ENCODE results near the gene CMBL.

CMBL gene

GRCh38 chr5:10333154-10334006 is 25.7 kb upstream of the CMBL start:
- no peak for DNase-seq (ENCODE audit: low read depth in 2 of 3, low spot score in 2 of 3)

DNA sequence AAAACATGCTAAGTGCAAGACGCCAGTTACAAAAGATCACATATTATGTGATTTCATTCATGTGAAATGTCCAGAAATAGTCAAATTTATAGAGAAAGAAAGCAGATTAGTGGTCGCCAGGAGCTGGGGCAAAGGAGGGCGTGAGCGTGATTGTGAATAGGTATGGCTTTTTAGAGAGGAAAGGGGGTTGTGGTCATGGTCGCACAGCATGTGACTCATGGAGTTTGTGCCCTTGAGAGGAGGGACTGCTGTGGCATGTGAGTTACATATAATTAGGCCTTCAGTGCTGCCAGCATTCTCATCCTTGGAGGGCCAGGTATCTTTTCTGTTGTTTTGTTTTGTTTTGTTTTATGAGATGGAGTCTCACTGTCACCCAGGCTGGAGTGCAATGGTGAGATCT is 24.6 kb upstream of the CMBL start:
- no peak for DNase-seq (ENCODE audit: low read depth in 2 of 3, low spot score in 2 of 3)

DNA sequence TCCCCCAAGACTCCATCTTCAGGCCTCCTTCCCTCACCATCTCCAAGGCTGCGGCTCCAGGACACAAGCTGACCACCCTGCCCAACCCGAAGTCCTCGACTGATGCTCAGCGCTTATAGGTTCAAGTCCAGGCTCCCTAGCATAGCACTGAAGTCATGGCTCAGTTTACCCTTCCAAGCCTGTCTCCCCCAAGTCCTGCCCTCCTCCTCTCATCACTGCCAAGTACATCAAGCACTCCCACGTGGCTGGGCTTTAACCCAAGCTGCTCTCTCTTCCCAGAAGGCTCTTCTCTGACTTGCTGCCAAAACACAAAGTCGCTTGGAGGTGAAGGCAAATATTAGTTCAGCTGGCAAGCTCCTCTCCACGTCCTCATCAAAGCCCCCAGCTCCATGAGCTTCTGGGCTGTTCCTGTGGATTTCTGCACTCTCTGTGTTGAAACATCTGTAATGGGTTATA is 23.7 kb upstream of the CMBL start:
- DNase-seq (ENCODE audit: low read depth in 2 of 3, low spot score in 2 of 3): no peak

DNA sequence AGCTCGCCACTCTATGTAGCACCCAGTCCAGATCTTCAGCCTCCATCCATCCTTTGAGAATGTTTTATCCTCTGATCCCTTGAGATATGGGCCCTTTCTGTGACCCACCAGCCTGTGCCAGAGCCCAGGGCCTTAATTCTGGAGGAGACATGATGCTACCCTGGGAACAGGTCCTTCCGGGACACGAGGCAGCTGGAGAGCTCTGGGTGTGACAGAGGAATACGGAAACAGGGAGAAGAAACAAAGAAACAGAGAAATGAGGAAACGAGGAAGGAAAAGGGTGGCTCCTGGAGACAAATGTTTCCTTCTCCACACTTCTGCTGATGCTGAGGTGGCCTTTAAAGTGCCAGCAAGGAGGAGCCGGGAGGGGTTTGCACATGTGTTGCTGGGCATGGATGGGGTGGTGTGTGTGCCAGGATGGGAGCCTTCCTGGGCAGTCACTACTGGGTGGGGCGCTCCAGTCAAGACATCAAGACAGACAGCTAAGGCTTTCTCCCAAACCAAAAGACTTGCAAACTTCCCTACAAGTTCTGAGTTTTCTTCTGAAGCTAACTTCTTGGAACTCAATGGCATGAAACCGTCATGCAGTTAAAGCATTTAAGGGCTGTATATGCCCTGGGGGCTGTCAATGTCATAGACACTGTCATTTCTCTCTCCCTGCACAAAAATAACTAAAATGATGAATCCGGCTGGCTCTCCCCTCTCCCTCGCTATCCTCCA is 23.0 kb upstream of the CMBL start:
- DNase-seq (ENCODE audit: low read depth in 2 of 3, low spot score in 2 of 3): no peak

GRCh38 chr5:10329820-10330481 is 22.2 kb upstream of the CMBL start:
- DNase-seq (ENCODE audit: low read depth in 2 of 3, low spot score in 2 of 3): no peak

GRCh38 chr5:10329446-10329819 is 21.7 kb upstream of the CMBL start:
- no peak for DNase-seq (ENCODE audit: low read depth in 2 of 3, low spot score in 2 of 3)

- DNase-seq (ENCODE audit: low read depth in 2 of 3, low spot score in 2 of 3): no peak
These were observed 20.6 kb upstream of the CMBL start for GRCh38 chr5:10328323-10328722.

DNA sequence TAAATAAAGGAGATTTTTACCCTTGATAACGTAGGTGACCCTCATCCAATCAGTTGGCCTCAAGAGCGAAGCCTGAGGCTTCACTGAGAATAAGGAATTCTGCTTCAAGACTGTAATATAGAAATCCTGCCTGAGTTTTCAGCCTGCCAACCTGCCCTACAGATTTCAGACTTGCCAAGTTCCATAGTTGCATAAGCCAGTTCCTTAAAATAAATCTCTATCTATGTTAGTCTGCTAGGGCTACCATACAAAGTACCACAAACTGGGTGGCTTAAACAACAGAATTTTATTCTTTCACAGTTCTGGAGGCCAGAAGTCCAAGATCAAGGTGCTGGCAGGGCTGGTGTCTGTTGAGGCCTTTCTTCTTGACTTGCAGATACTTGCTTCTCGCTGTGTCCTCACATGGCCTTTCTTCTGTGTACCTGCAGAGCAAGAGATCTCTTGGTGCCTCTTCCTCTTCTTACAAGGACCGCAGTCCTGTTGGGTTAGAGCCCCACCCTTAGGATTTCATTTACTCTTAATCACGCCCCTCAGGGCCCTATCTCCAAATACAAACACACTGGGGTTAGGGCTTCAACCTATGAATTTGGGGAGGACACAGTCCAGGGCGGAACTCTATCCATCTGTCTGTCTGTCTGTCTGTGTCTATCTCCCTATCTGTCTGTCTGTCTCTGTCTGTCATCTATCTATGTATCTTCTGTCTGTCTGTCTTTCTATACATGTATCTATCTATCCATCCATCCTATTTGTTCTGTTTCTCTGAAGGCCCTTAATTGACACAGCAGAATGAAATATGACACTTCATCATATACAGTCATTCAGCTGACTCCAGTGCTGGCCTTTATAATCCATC is 17.0 kb upstream of the CMBL start:
- DNase-seq (ENCODE audit: low read depth in 2 of 3, low spot score in 2 of 3): no peak

- no peak for DNase-seq (ENCODE audit: low read depth in 2 of 3, low spot score in 2 of 3)
These were observed 16.1 kb upstream of the CMBL start for GRCh38 chr5:10323588-10324488.

DNA sequence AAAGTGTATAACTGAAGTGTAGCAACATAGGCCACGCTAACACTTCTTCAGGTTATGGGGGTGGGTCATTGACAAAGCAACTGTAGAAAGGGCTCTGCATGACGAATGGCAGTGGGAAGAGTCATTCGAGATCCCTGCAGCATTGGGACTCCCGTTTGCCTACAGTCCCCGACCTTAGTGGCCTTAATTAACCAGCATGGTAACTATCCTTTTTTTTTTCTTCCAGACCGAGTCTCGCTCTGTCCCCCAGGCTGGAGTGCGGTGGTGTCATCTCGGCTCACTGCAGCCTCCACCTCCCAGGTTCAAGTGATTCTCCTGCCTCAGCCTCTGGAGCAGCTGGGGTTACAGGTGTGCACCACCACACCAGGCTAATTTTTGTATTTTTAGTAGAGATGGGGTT is 14.2 kb upstream of the CMBL start:
- DNase-seq (ENCODE audit: low read depth in 2 of 3, low spot score in 2 of 3): no peak

- no peak for DNase-seq (ENCODE audit: low read depth in 2 of 3, low spot score in 2 of 3)
These were observed 13.1 kb upstream of the CMBL start for GRCh38 chr5:10320793-10321192.

- no peak for DNase-seq (ENCODE audit: low read depth in 2 of 3, low spot score in 2 of 3)
These were observed 11.6 kb upstream of the CMBL start for GRCh38 chr5:10319202-10319851.

DNA sequence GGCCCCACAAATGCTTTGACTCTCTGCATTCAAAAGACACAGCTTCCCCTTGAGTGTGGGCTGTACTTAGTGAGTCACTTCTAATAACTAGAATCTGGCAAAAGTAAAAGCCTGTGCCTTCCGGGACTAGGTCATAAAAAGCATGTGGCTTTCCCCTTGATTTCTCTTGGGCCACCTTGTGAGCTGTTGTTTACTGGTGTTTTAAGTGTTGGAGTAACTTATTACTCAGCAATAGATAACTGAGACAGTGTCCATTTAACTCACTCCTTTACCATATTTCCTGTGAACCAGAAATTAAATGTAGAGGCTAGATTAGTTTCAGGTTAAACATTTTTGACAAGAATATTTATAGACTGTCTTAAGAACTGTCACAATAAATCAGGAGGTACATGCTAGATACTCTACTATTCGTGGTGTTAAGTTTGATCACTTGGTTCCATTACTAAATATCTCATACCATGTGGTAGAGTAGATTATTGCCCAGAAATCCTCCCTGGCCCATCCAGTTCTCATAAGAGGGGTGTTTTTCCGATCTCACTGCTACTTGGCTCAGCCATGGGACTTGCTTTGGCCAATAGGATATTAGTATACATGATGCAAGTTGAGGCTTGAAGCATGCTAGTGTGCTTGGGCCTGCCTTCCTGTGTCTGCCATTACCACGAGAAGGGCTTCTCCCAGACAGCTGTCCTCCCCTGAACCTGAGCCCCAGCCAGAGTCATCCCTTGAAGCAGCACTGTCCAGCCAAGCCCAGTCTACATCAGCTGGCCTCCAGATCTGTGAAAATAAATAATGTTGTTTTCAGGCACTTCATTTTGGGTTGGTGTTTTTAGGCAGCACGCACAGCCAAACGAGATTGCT is 10.4 kb upstream of the CMBL start:
- no peak for DNase-seq (ENCODE audit: low read depth in 2 of 3, low spot score in 2 of 3)

DNA sequence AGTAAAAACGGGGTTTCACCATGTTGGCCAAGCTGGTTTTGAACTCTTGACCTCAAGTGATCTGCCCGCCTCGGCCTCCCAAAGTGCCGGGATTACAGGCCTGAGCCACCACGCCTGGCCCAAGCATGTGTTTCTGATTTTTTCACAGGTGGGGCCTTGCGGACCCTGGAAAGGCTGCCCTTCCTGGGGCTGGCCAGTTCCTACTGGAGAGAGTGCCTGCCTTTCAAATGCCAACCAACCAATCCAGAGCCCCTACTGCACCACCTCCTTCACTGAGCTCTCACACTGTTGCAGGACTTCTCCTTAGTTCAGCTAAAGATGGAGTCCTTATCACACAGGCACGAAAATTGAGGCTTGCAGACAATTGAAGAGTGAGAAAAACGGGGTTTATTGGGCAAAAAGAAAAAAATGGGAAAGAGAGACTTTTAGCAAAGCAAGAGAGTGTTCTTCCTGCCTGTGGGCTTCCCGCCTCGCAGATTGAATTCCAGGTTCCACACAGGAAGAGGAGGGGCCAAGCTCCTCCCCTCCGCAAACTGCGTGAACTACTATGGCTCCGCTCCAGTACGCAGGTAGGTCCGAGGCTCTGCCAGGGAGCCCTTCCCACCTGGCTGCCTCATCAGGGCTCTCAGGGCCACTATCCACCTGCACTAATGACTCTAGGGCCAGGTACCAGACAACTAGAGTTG is 8.3 kb upstream of the CMBL start:
- DNase-seq (ENCODE audit: low read depth in 2 of 3, low spot score in 2 of 3): no peak

- no peak for DNase-seq (ENCODE audit: low read depth in 2 of 3, low spot score in 2 of 3)
These were observed 7.5 kb upstream of the CMBL start for GRCh38 chr5:10315201-10315600.

DNA sequence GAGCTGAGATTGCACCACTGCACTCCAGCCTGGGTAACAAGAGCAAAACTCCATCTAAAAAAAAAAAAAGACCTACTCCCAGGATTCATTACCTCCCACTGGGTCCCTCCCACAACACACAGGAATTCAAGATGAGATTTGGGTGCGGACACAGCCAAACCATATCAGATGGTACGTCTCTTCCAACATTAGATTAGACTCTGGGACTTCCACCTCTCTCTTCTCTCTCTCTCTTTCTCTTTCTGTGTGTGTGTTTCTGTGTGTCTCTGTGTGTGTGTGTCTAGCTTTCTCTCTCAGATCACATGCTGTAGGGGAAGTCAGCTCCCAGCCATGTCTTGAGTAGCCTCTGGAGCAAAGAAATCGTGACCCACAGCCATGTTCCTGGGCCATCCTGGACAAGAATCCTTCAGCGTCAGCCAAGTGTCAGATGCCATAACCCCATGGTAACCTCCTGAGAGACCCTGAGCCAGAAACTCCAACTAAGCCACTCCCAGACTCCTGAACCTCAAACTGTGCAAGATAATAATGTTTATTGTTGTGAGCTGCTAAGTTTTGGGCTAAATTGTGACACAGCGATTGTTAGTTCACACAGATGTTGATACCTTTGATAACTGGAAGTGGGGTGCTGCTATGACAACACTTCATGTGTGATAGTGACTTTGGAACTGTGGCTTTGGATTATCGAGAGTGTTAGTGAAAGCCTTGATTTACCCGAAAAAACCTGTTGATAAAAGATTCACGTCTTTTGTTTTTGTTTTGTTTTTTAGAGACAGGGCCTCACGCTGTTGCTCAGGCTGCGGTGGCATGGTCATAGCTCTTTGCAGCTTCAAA is 4.1 kb upstream of the CMBL start:
- DNase-seq (ENCODE audit: low read depth in 2 of 3, low spot score in 2 of 3): no peak
